Thymus (tissue), 11 donors: ENCODE measurements around the gene RXRA. TPM values are rescaled to one million over a fixed set of nuclear protein-coding genes. Genes with fewer than 3 reads are reported as not detected.

Experiments
- DNase-seq, 9 donors: peaks; one replicate each; pipeline ENCODE4 v3.0.0-alpha.2; 2013; ENCODE audit warnings: low spot score in 9 of 9, low read depth in 6 of 9, missing footprints in 1 of 9
- H3K27ac ChIP-seq, 2 donors: one replicate each; pipeline ENCODE4 v1.5.1; 2013; ENCODE audit warnings: control low read depth in 1 of 2, low read depth in 1 of 2, low read length in 1 of 2, mild to moderate bottlenecking in 1 of 2, moderate library complexity in 1 of 2
- H3K27me3 ChIP-seq, 2 donors: one replicate each; pipeline ENCODE4 v1.5.1; 2013; ENCODE audit warnings: low read length in 1 of 2; ENCODE audit not compliant: control insufficient read depth in 2 of 2, insufficient read depth in 1 of 2
- H3K36me3 ChIP-seq, 2 donors: one replicate each; pipeline ENCODE4 v1.5.1; 2013; ENCODE audit warnings: low read length in 1 of 2, mild to moderate bottlenecking in 1 of 2, moderate library complexity in 1 of 2; ENCODE audit not compliant: control insufficient read depth in 2 of 2, insufficient read depth in 2 of 2
- H3K4me1 ChIP-seq, 2 donors: one replicate each; pipeline ENCODE4 v1.5.1; 2013; ENCODE audit warnings: low read length in 2 of 2; ENCODE audit not compliant: control insufficient read depth in 2 of 2, insufficient read depth in 2 of 2
- H3K4me3 ChIP-seq, 2 donors: one replicate each; pipeline ENCODE4 v1.5.1; 2013; ENCODE audit warnings: low read length in 2 of 2, control low read depth in 1 of 2, mild to moderate bottlenecking in 1 of 2
- H3K9me3 ChIP-seq, 2 donors: one replicate each; pipeline ENCODE4 v1.5.1; 2013; ENCODE audit warnings: low read length in 1 of 2, mild to moderate bottlenecking in 1 of 2; ENCODE audit not compliant: control insufficient read depth in 2 of 2, insufficient read depth in 1 of 2
- WGBS: extraction: QIAGEN DNeasy Blood & Tissue Kit; methylation state at CpG from one replicate; pipeline ENCODE4 v1.1.7; 2013; 5-methylcytosine and 5-hydroxymethylcytosine counted together
- polyA plus RNA-seq: library from polyadenylated mRNA; stranded (reverse); fragments of 200-250 nt; gene quantifications from one replicate; pipeline ENCODE4 v1.2.3, GENCODE V29; 2013
- total RNA-seq: library from RNA; stranded (reverse); fragments of 120-200 nt; gene quantifications from one replicate; pipeline ENCODE4 v1.2.4, GENCODE V29; 2013
- donor health status: healthy.

RXRA gene
- total and polyA plus RNA-seq, 2 donors: 7.0 to 20.4 TPM

- no peaks in the 10 kb centered on the region for H3K36me3 ChIP-seq
- peaks cover 0 to 3% of the 10 kb centered on the region in 2 donors for H3K4me1 ChIP-seq
- no peak overlapping the region for H3K27ac ChIP-seq
- peaks cover 0 to 4% of the 10 kb centered on the region in 2 donors for H3K9me3 ChIP-seq
- no peak overlapping the region for H3K4me3 ChIP-seq
- peaks cover 0 to 4% of the 10 kb centered on the region in 2 donors for H3K27me3 ChIP-seq
- no peak for DNase-seq
- WGBS: 96% methylated on average over 26 of the region's 26 CpGs
Measured at GRCh38 chr9:134314950-134315715, 11.1 kb upstream of the RXRA start.

- DNase-seq: no peak
- peaks cover 0 to 4% of the 10 kb centered on the region in 2 donors for H3K27me3 ChIP-seq
- peaks cover 0 to 3% of the 10 kb centered on the region in 2 donors for H3K4me1 ChIP-seq
- H3K27ac ChIP-seq: no peak overlapping the region
- H3K4me3 ChIP-seq: no peak overlapping the region
- H3K36me3 ChIP-seq: no peaks in the 10 kb centered on the region
- H3K9me3 ChIP-seq: peaks cover 0 to 4% of the 10 kb centered on the region in 2 donors
- WGBS: 95% methylated on average over 19 of the region's 19 CpGs
Measured at GRCh38 chr9:134315716-134316448, 10.4 kb upstream of the RXRA start.

- Histone ChIP-seq H3K9me3 (peaks cover 0 to 4% of the 10 kb centered on the region in 2 donors), H3K27me3 (peaks cover 0 to 6% of the 10 kb centered on the region in 2 donors), H3K4me1 (peaks cover 0 to 3% of the 10 kb centered on the region in 2 donors), H3K27ac (no peak overlapping the region), H3K36me3 (no peaks in the 10 kb centered on the region), H3K4me3 (no peak overlapping the region)
- 32% methylated on average over 16 of the region's 16 CpGs for WGBS
- no peak for DNase-seq
Measured at GRCh38 chr9:134316449-134317160, 9.7 kb upstream of the RXRA start.

- Histone ChIP-seq H3K27me3 (peaks cover 0 to 12% of the 10 kb centered on the region in 2 donors), H3K9me3 (peaks cover 0 to 4% of the 10 kb centered on the region in 2 donors), H3K4me1 (peaks cover 0 to 3% of the 10 kb centered on the region in 2 donors), H3K36me3 (no peaks in the 10 kb centered on the region), H3K4me3 (no peak overlapping the region), H3K27ac (no peak overlapping the region)
- 88% methylated on average over 17 of the region's 17 CpGs for WGBS
- no peak for DNase-seq
Measured at GRCh38 chr9:134317400-134317789, 8.9 kb upstream of the RXRA start.

GRCh38 chr9:134317790-134318414 lies 8.4 kb upstream of the RXRA start:
- Histone ChIP-seq H3K36me3 (no peaks in the 10 kb centered on the region), H3K27me3 (peaks cover 0 to 17% of the 10 kb centered on the region in 2 donors), H3K4me3 (no peak overlapping the region), H3K9me3 (peaks cover 0 to 4% of the 10 kb centered on the region in 2 donors), H3K4me1 (peaks cover 0 to 3% of the 10 kb centered on the region in 2 donors), H3K27ac (no peak overlapping the region)
- no peak for DNase-seq
- 86% methylated on average over 4 of the region's 4 CpGs for WGBS

GRCh38 chr9:134318481-134318891 lies 7.8 kb upstream of the RXRA start:
- 95% methylated on average over 11 of the region's 11 CpGs for WGBS
- Histone ChIP-seq H3K4me1 (peaks cover 0 to 3% of the 10 kb centered on the region in 2 donors), H3K27ac (no peak overlapping the region)

GRCh38 chr9:134318941-134319305 lies 7.3 kb upstream of the RXRA start:
- Histone ChIP-seq H3K9me3 (no peaks in the 10 kb centered on the region), H3K36me3 (no peaks in the 10 kb centered on the region), H3K27me3 (peaks cover under 1 to 24% of the 10 kb centered on the region in 2 donors), H3K4me1 (peaks cover 0 to 3% of the 10 kb centered on the region in 2 donors), H3K4me3 (no peak overlapping the region), H3K27ac (no peak overlapping the region)
- 91% methylated on average over 5 of the region's 5 CpGs for WGBS
- no peak for DNase-seq

More at GRCh38 chr9:134318481-134318891, 7.8 kb upstream of the RXRA start:
- H3K36me3 ChIP-seq: no peaks in the 10 kb centered on the region
- H3K4me3 ChIP-seq: no peak overlapping the region
- peaks cover 0 to 20% of the 10 kb centered on the region in 2 donors for H3K27me3 ChIP-seq
- no peak for DNase-seq
- no peaks in the 10 kb centered on the region for H3K9me3 ChIP-seq

GRCh38 chr9:134319306-134320125 lies 6.7 kb upstream of the RXRA start:
- no peak overlapping the region for H3K4me3 ChIP-seq
- no peak for DNase-seq
- 94% methylated on average over 24 of the region's 24 CpGs for WGBS
- H3K27me3 ChIP-seq: peaks cover 6 to 30% of the 10 kb centered on the region in 2 donors
- H3K4me1 ChIP-seq: peaks cover 0 to 6% of the 10 kb centered on the region in 2 donors
- no peaks in the 10 kb centered on the region for H3K36me3 ChIP-seq
- H3K9me3 ChIP-seq: no peaks in the 10 kb centered on the region
- H3K27ac ChIP-seq: no peak overlapping the region
